Measurements from ENCODE around the gene PDZD2.
"Not testable (repeated sequence)": the region's sequence is repeated elsewhere in the genome, so short reads cannot be mapped to it uniquely, and the experiment has no call there.

PDZD2 gene

GRCh38 chr5:32118922-32119321, 480.0 kb downstream of the PDZD2 start:
- not testable (repeated sequence) for DNase-seq

- DNase-seq: no peak
Measured at GRCh38 chr5:32123058-32123805, 484.3 kb downstream of the PDZD2 start.

- no peak for DNase-seq
Measured at GRCh38 chr5:32123889-32124676, 485.2 kb downstream of the PDZD2 start.

- no peak for DNase-seq
Measured at GRCh38 chr5:32126691-32127090, 487.8 kb downstream of the PDZD2 start.

DNA sequence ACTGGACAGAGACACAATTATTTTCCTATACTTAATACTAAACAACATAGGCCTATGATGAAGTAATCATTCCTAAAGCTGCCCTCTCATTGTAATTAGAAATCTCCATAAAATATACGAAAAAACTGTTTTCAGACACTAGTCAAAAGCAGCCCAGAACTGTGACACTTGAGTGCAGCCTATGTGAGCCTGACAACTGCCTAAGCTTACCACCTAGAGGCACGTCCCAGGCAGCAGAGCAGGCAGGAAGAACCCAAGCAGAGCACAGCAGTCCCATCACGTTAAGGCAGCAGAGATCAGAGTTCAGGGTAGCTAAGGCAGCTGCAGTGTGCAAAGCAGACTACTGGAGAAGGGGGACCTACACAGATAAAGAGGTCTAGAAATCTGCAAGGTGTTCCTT, 488.8 kb downstream of the PDZD2 start:
- no peak for DNase-seq

- no peak for DNase-seq
Measured at GRCh38 chr5:32129074-32129598, 490.2 kb downstream of the PDZD2 start.

DNA sequence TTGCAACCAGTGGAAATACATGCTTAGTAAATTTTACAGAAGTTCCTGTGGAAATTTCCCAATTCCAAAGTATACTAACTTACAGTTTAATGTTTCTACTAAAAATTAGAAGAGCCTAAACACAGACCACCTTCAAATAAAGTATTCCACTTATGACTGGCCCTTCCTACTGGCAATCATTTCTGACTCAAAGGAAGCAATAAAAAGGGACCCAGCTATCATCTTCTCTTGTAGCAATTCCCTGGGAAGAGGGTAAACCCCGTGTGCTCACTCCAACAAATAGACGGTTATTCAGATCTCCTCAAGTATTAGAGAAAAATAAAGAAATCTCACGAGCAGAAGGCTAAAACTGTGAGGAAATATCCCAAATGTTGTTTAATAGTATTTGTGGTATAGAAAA, 491.9 kb downstream of the PDZD2 start:
- no peak for DNase-seq

DNA sequence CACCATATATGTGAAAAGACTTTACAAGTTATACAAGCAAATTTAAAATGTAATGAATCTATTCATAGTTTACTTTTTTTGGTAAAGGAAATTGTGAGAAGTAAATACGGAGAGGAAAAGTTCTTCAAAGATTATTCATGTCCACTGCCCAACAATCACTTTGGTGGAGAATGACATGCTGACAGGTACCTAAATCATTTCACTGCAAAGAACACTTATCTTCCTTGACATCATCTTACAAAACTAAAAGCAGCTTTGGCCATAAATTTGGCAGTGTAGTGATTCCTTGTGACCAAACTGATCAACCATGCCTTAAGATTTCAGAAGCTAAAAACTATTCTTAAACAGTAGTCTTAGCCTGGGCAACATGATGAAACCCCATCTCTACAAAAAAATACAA, 492.7 kb downstream of the PDZD2 start:
- DNase-seq: no peak

DNA sequence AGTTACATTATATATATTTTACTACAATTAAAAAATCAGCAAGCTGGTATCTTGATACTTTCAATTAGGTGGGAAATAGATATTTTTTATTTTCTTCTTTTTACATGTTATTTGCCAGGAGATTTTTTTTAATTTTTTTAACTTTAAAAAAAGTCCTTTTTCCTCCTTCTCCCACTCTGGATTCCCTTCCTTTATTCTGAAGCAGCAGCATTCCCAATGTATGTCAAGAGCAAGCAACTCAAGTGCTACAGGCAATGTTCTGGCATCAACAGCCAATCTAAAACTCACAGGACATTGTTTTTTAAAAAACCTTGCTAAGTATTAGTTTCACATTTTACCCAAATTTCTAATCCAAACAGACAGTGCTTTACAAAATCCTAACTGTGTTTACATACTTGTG, 493.8 kb downstream of the PDZD2 start:
- no peak for DNase-seq

GRCh38 chr5:32135086-32135485, 496.2 kb downstream of the PDZD2 start:
- DNase-seq: no peak

DNA sequence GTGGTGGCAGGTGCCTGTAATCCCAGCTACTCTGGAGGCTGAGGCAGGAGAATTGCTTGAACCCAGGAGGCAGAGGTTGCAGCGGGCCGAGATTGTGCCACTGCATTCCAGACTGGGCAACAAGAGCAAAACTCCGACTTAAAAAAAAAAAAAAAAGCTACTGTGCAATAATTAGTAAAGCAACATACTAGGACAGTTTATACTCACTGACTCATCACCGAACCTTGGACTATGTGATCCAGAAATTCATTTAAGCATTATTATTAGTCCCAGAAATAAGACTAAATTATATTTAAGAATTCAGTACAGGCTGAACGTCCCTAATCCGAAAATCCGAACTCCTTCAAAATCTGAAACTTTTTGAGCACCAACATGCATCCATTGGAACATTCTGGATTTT, 497.4 kb downstream of the PDZD2 start:
- no peak for DNase-seq

DNA sequence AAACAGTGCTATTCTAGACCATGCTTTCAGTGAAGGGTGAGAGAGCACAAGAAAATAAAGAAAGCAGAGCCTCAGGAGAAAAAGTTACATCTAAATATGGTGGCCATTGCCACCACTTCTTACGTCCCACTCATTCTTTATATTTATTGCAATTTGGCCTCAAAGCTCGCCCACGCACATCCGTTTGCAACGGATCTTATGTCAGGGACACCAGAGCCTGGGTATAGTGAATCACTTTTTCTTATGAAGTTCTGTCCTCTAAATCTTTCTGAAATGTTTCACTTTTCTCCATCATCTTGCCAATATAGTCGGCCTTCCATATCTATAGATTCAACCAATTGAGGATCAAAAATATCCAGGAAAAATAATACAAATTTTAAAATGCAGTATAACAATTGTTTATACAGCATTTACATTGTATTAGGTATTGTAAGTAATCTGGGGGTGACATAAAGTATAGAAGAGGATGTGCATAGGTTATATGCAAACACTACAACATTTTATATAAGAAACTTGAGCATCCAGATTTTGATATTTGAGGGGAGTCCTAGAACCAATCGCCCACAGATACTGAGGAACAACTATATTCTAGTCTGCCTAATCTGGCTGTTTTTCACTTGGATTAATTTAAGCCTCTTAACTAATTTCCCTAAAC, 500.0 kb downstream of the PDZD2 start:
- no peak for DNase-seq

DNA sequence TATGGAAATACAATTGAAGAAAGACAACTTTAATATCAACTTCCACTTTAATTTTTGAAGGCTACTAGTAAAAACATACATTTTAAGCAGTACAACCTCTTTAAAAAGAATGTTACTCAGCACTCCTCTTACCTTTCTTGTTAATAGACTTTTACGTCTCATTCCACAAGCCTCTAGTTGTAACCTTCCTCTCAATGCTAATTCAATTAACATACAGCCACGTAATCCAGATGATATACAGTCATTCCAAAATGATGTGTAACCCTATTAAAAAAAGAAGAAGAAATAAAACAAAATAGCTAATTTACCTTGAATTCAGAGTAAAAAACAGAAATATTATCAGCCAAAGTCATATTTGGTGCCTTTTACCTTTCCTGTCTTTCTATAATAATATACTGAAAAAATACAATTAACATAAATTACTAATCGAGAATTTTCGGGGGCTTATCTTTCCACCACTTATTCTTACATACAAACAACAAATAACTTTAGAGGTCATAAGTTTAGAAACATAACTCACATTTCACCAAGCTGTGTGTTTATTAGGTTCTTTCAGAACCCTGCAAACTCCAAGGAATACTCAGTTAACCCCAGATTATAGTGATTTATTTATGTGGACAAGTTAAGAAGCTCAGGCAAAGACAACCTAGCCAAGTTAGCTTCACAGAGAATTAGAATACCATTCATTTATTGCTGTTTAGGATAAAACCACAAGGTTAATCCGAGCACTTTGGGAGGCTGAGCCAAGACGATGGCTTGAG, 504.9 kb downstream of the PDZD2 start:
- DNase-seq: no peak

GRCh38 chr5:32144378-32145207, 505.7 kb downstream of the PDZD2 start:
- DNase-seq: no peak

DNA sequence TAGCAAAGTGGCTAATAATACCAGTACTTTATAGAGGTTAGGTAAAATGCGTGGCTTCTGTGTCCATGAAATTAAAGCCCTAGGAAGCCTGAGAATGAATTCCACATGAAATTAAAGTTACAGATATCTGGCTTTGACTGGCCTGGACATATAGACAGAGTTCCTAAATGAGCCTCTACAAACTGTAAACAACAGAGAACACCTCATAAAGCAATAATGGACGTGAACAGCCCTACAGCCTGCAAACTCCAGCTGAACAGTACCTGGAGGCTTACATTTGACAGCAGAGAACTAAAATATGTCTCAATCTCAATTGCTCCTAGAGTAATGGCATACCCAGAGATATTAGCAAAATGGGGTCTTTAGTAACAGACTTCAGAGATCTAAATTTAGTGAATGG, 506.4 kb downstream of the PDZD2 start:
- no peak for DNase-seq

GRCh38 chr5:32147236-32147635, 508.3 kb downstream of the PDZD2 start:
- DNase-seq: no peak

- DNase-seq: no peak
Measured at GRCh38 chr5:32147959-32148358, 509.0 kb downstream of the PDZD2 start.

DNA sequence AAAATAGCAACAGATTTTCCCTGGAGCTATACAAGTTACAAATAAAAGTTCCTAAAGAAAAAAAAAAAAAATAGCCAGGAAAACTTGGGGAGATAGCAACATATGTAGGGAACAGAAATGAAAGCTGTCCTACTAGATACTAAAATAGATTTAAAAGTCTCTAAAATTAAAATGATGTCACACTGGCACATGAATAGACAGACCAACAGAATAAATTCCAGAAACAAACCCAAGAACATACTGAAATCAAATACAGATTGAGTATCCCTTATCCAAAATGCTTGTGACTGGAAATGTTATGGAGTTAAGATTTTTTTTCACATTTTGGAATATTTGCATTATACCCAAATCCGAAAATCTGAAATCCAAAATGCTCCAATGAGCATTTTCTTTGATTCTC, 511.4 kb downstream of the PDZD2 start:
- no peak for DNase-seq

- DNase-seq: no peak
Measured at GRCh38 chr5:32151198-32151597, 512.3 kb downstream of the PDZD2 start.

GRCh38 chr5:32153723-32154122, 514.8 kb downstream of the PDZD2 start:
- no peak for DNase-seq

GRCh38 chr5:32155211-32155610, 516.3 kb downstream of the PDZD2 start:
- DNase-seq: no peak

DNA sequence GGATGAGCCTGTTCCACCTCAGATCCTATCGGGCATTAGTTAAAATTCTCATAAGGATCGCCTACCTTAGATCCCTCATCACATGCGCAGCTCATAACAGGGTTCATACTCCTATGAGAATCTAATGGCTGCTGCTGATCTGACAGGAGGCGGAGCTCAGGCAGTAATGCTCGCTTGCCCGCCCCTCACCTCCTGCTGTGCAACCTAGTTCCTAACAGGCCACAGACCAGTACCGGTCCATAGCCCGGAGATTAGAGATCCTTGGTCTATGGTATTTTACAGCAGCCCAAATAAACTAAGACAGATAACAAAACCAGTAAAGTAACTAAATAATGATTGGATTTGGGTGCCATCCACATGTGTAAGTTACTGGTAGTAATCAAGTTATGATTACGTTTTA, 517.7 kb downstream of the PDZD2 start:
- no peak for DNase-seq

All from T1000 (cell line).